Heart left ventricle (tissue), 13 donors: Measurements from ENCODE around the gene LASP1.

Experiments
- POLR2A ChIP-seq, 2 donors: fragments of 450-650 bp; IDR thresholded peaks; one replicate each; pipeline ENCODE4 v1.6.1; 2017; ENCODE audit warnings: antibody characterized with exemption in 2 of 2, mild to moderate bottlenecking in 2 of 2, moderate library complexity in 2 of 2
- TF ChIP-seq, protein P1 (sequence below), 12 donors: fragments of 200-600 bp; sonication (generic) in 4 of 12; IDR thresholded peaks; one replicate each; pipeline versions ENCODE4 v1.5.0 to v1.8.0; 2018 to 2022; ENCODE audit warnings: antibody characterized with exemption in 12 of 12, mild to moderate bottlenecking in 5 of 12
- donor health status: ischemic (EF 13 %, LVEDD 7.1; RV severe dilation, severe dysfunction).
- donor health status: DM: no; HTN: yes; CAD: no.
- donor health status: DM: no; HTN: no; CAD: no.
- donor health status: ischemic (EF 25% LVEDD 6.9; RV normal size, moderate dysfunction).
- donor health status: ischemic (EF 25% LVEDD 5.7; RV mildly dilated, moderate dysfunction).
- donor health status: ischemic (EF 35%, LVEDD 5.7; RV mildly dilated, moderate dysfunction).
- donor health status: nonischemic (EF 11% LVEDD 7.7; RV severe dilation, severe dysfunction).
- donor health status: DM: yes; HTN: yes; CAD: no.
- donor health status: PGD.
- donor health status: ischemic (EF 29% LVEDD 5.4; RV normal size, mild dysfunction).
- donor health status: nonischemic (EF 23%, LVEDD 6.1; RV moderate dilation, normal function).

DNA sequence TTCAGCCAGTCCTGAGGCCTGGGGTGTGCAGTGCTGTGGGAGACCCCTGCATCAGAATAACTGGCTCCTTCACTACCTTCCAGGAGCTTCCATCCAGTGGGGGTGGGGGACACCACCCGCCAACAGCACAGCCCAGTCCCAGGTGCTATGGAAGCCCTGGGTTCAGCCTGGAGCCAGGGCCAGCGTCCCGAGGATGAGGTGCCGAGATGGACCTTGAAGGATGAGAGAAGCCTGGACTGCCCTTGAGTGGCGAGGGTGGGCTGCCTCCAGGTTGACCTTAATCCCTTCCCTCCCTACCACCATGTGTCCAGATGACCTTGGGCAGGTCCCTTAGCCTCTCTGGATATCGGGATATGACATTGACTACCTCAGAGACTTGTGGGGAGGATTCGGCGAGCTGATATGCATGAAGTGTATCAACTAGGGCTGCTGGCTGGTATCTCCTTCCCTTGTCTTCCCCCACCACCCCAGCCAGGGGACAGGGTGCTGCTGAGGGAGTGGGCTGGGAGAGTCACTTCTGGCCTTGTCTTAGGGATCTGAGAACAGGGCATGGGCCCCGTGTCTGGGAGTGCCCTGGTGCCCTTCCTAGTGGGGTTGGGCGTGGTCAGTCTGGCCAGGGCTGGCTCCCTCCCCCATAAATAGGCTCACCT lies 41.3 kb downstream of the LASP1 start:
- TF ChIP-seq, protein P1, sequence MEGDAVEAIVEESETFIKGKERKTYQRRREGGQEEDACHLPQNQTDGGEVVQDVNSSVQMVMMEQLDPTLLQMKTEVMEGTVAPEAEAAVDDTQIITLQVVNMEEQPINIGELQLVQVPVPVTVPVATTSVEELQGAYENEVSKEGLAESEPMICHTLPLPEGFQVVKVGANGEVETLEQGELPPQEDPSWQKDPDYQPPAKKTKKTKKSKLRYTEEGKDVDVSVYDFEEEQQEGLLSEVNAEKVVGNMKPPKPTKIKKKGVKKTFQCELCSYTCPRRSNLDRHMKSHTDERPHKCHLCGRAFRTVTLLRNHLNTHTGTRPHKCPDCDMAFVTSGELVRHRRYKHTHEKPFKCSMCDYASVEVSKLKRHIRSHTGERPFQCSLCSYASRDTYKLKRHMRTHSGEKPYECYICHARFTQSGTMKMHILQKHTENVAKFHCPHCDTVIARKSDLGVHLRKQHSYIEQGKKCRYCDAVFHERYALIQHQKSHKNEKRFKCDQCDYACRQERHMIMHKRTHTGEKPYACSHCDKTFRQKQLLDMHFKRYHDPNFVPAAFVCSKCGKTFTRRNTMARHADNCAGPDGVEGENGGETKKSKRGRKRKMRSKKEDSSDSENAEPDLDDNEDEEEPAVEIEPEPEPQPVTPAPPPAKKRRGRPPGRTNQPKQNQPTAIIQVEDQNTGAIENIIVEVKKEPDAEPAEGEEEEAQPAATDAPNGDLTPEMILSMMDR (IDR thresholded peaks at IDR 0.05), result no peak
- no peak for TF ChIP-seq POLR2A (IDR thresholded peaks at IDR 0.05)
